Upper lobe of left lung (tissue), 4 donors: ENCODE measurements around the gene KIAA0825.

Source experiments
- POLR2A ChIP-seq, 4 donors: fragments of 450-650 bp; IDR thresholded peaks; one replicate each; pipeline ENCODE4 v1.5.1; 2016 to 2017; ENCODE audit warnings: antibody characterized with exemption in 4 of 4, mild to moderate bottlenecking in 2 of 4
- TF ChIP-seq, protein P1 (sequence below), 6 experiments: fragments of 450-650 bp in 4 of 6; fragments of 200-600 bp in 2 of 6; sonication (generic) in 2 of 6; IDR thresholded peaks; one replicate each; pipeline ENCODE4 v1.5.1; 2016 to 2019; ENCODE audit warnings: antibody characterized with exemption in 6 of 6

DNA sequence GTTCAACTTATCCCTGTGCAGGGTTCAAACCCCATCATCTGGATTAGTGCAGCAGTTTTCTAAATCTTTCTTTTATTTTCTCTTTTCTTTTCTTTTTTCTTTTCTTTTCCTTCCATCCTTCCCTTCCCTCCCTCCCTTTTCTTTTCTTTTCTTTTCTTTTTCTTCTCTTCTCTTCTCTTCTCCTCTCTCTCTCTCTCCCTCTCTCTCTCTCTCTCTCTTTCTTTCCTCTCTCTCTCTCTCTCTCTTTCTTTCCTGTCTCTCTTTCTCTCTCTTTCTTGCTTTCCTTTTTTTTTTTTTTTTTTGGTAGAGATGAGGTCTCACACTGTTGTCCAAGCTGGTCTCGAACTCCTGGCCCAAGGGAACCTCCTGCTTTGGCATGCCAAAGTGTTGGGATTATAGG lies 53.6 kb downstream of the KIAA0825 start:
- no peak for TF ChIP-seq POLR2A (IDR thresholded peaks at IDR 0.05)
- TF ChIP-seq, protein P1, sequence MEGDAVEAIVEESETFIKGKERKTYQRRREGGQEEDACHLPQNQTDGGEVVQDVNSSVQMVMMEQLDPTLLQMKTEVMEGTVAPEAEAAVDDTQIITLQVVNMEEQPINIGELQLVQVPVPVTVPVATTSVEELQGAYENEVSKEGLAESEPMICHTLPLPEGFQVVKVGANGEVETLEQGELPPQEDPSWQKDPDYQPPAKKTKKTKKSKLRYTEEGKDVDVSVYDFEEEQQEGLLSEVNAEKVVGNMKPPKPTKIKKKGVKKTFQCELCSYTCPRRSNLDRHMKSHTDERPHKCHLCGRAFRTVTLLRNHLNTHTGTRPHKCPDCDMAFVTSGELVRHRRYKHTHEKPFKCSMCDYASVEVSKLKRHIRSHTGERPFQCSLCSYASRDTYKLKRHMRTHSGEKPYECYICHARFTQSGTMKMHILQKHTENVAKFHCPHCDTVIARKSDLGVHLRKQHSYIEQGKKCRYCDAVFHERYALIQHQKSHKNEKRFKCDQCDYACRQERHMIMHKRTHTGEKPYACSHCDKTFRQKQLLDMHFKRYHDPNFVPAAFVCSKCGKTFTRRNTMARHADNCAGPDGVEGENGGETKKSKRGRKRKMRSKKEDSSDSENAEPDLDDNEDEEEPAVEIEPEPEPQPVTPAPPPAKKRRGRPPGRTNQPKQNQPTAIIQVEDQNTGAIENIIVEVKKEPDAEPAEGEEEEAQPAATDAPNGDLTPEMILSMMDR (IDR thresholded peaks at IDR 0.05), result no peak
